Adrenal gland (tissue), 12 donors: ENCODE data around the gene CHST11. TPM values are rescaled to one million over a fixed set of nuclear protein-coding genes. Genes with fewer than 3 reads are reported as not detected.

Experiments
- DNase-seq, 7 donors: peaks; one replicate each; pipeline ENCODE4 v3.0.0-alpha.2; 2019 to 2020
- H3K27ac ChIP-seq, 5 donors: fragments of 200-600 bp; sonication (generic) in 4 of 5; 1 replicate in 3 of 5; 2 replicates in 2 of 5; pipeline versions ENCODE4 v1.5.1 to v1.8.0; 2016 to 2020; ENCODE audit warnings: mild to moderate bottlenecking in 1 of 5
- H3K27me3 ChIP-seq: fragments of 200-600 bp; 2 replicates; pipeline ENCODE4 v1.8.0; 2021
- H3K36me3 ChIP-seq, 2 donors: fragments of 200-600 bp; replicated peaks in 1 of 2; 1 replicate in 1 of 2; 2 replicates in 1 of 2; pipeline versions ENCODE4 v1.5.1 to v1.8.0; 2018 to 2022
- H3K4me1 ChIP-seq, 2 donors: fragments of 200-600 bp; replicated peaks in 1 of 2; 1 replicate in 1 of 2; 2 replicates in 1 of 2; pipeline versions ENCODE4 v1.5.1 to v1.8.0; 2018 to 2021
- H3K4me3 ChIP-seq, 4 donors: fragments of 200-600 bp; sonication (generic) in 3 of 4; one replicate each; pipeline ENCODE4 v1.5.1; 2016 to 2018
- H3K9me3 ChIP-seq, 3 donors: fragments of 200-600 bp; sonication (generic) in 1 of 3; replicated peaks in 1 of 3; 1 replicate in 2 of 3; 2 replicates in 1 of 3; pipeline versions ENCODE4 v1.5.1 to v1.8.0; 2016 to 2021
- CTCF ChIP-seq, 6 experiments: fragments of 450-650 bp in 4 of 6; fragments of 200-600 bp in 2 of 6; sonication (generic) in 1 of 6; IDR thresholded peaks; 1 replicate in 5 of 6; 2 replicates in 1 of 6; pipeline versions ENCODE4 v1.5.1 to v1.8.0; 2016 to 2021; ENCODE audit warnings: antibody characterized with exemption in 6 of 6, mild to moderate bottlenecking in 2 of 6, moderate library complexity in 1 of 6
- POLR2A ChIP-seq, 2 donors: fragments of 450-650 bp; IDR thresholded peaks; one replicate each; pipeline ENCODE4 v1.6.1; 2017; ENCODE audit warnings: antibody characterized with exemption in 2 of 2, mild to moderate bottlenecking in 2 of 2, moderate library complexity in 1 of 2
- WGBS, 4 donors: extraction: QIAGEN DNeasy Blood & Tissue Kit in 2 of 4; methylation state at CpG; one replicate each; pipeline versions ENCODE4 v1.1.5 to v1.1.7; 2013 to 2017; 5-methylcytosine and 5-hydroxymethylcytosine counted together
- intact Hi-C, 2 donors: fragments of 100-400 bp; cut with DNase I; formaldehyde crosslinking; loops; one replicate each; pipeline versions ENCODE4 v1.14.1 to v1.15.0; 2022 to 2023
- polyA plus RNA-seq, 3 donors: library from polyadenylated mRNA; stranded (reverse); fragments of 200-250 nt in 2 of 3; fragments of 350-450 nt in 1 of 3; fragmentation: Illumina TruSeq in 1 of 3; extraction: RNeasy Lipid Tissue Mini Kit (QIAGEN cat#74804) in 1 of 3; gene quantifications; one replicate each; pipeline ENCODE4 v1.2.3, GENCODE V29; 2013 to 2014
- total RNA-seq, 9 donors: library from RNA; depleted of rRNA in 4 of 9; stranded (reverse); fragments of >200 nt in 4 of 9; fragments of 120-200 nt in 1 of 9; fragmentation: NEBNext Ultra II Directional in 1 of 9; extraction: Animal tissue kit (Norgen Biotek cat#: 25700) in 1 of 9; gene quantifications; one replicate each; pipeline versions ENCODE4 v1.1.0 to v1.2.4, GENCODE V29; 2013 to 2023
- donor health status: healthy with polysubstance abuse.
- donor health status: Bipolar disorder and iron deficiency.
- donor health status: DM: yes; HTN: yes; CAD: no.
- donor health status: DM: no; HTN: no; CAD: no.
- donor health status: DM: no; HTN: no; CAD: no.
- donor health status: DM: yes; HTN: yes; CAD: no.

Gene CHST11
- total and polyA plus RNA-seq, 12 donors: 6.2 to 95.1 (median 29.8) TPM

GRCh38 chr12:104583301-104583700, 126.6 kb downstream of the CHST11 start:
- no peaks in the 10 kb centered on the region for H3K9me3 ChIP-seq
- no peaks in the 10 kb centered on the region for H3K36me3 ChIP-seq
- H3K27me3 ChIP-seq: no peaks in the 10 kb centered on the region
- no peak overlapping the region for H3K27ac ChIP-seq
- H3K4me1 ChIP-seq: peaks cover 0 to 24% of the 10 kb centered on the region in 2 donors
- no peak overlapping the region for H3K4me3 ChIP-seq
- no peak for DNase-seq
- intact Hi-C loops: no loop called here
- TF ChIP-seq POLR2A (IDR thresholded peaks at IDR 0.05) (no peak), CTCF (IDR thresholded peaks at IDR 0.05) (no peak)
- WGBS, 4 donors: 52 to 85% (median 77%) methylated on average over 4 of the region's 4 CpGs

GRCh38 chr12:104585448-104586055, 128.8 kb downstream of the CHST11 start:
- no peak overlapping the region for H3K27ac ChIP-seq
- no peaks in the 10 kb centered on the region for H3K27me3 ChIP-seq
- DNase-seq: no peak
- no peaks in the 10 kb centered on the region for H3K9me3 ChIP-seq
- 89 to 95% (median 92%) methylated on average over 4 of the region's 4 CpGs for WGBS, 4 donors
- no peak for TF ChIP-seq CTCF (IDR thresholded peaks at IDR 0.05)
- no peak for TF ChIP-seq POLR2A (IDR thresholded peaks at IDR 0.05)
- intact Hi-C loops: no loop called here
- H3K36me3 ChIP-seq: no peaks in the 10 kb centered on the region
- H3K4me1 ChIP-seq: peaks cover 0 to 7% of the 10 kb centered on the region in 2 donors
- no peak overlapping the region for H3K4me3 ChIP-seq

GRCh38 chr12:104586351-104586919, 129.7 kb downstream of the CHST11 start:
- Histone ChIP-seq H3K4me3 (no peak overlapping the region), H3K27me3 (no peaks in the 10 kb centered on the region), H3K9me3 (no peaks in the 10 kb centered on the region), H3K27ac (no peak overlapping the region), H3K36me3 (no peaks in the 10 kb centered on the region), H3K4me1 (no peaks in the 10 kb centered on the region)
- no peak for TF ChIP-seq POLR2A (IDR thresholded peaks at IDR 0.05)
- intact Hi-C loops: no loop called here
- 74 to 82% (median 80%) methylated on average over 7 of the region's 7 CpGs for WGBS, 4 donors
- no peak for DNase-seq

GRCh38 chr12:104588047-104588920, 131.5 kb downstream of the CHST11 start:
- intact Hi-C loops: no loop called here
- Histone ChIP-seq H3K36me3 (no peaks in the 10 kb centered on the region), H3K27ac (no peak overlapping the region), H3K9me3 (no peaks in the 10 kb centered on the region), H3K4me1 (no peaks in the 10 kb centered on the region), H3K4me3 (no peak overlapping the region), H3K27me3 (no peaks in the 10 kb centered on the region)
- 88 to 96% (median 93%) methylated on average over 7 to 11 of the region's 11 CpGs for WGBS, 4 donors
- TF ChIP-seq CTCF (IDR thresholded peaks at IDR 0.05): no peak
- TF ChIP-seq POLR2A (IDR thresholded peaks at IDR 0.05): no peak
- no peak for DNase-seq
